ENCODE results near the gene NKX2-3.

NKX2-3 gene

DNA sequence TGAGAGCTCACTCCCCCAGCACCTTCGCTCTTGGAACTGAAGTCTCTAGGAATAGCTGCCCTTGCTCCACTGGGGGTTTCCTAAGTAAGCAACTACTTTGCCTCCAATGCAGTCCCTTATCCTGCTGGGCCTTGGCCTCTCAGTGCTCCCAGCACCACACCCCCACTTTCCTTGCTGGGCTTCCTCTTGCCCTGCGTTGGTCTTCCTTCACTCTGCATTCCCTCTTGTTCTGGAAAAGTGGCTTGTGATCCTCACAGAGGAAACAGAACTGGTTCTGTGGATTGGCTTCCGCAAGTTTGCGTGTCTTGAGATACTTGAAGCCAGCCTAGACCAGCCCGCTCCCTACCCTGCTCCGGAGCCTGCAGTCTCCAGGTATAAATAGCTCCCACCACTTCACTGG, 6.4 kb downstream of the NKX2-3 start:
- no peak for DNase-seq

DNA sequence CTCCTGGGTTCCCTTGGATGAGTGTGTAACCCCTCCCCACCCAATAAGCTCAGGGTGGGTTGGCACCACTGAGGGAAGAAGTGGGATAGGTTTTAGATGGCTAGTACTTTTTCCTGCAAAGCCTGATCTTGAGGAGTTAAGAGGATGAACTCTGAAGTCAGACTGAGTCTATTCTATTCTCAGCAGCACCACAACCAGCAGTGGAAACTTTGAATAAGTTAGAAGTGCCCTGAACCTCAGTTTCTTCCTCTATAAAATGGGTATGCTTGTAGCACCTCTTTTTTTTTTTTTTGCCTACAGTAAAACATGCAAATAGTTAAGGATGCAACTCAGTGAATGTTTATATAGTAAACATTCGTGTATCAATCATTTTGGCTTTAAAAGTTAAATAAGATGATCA, 7.1 kb downstream of the NKX2-3 start:
- no peak for DNase-seq

DNA sequence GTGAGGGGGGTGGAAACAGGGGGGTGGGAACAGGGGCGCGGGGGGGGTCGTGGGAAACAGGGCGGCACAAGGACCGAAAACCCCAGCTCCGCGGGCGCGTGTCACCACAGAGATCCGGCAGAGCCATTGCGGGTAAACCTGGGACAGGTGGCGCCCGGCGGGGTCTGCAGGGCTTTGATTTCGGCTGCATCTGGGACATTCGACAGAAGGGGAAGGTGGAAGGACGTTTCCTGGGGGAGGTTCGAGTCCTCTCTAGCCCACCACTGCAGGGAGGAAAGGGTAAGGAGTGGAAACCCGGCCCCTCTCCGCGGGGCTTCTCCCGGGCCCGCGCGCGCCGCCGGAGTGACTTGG, 7.5 kb downstream of the NKX2-3 start:
- DNase-seq = no peak

DNA sequence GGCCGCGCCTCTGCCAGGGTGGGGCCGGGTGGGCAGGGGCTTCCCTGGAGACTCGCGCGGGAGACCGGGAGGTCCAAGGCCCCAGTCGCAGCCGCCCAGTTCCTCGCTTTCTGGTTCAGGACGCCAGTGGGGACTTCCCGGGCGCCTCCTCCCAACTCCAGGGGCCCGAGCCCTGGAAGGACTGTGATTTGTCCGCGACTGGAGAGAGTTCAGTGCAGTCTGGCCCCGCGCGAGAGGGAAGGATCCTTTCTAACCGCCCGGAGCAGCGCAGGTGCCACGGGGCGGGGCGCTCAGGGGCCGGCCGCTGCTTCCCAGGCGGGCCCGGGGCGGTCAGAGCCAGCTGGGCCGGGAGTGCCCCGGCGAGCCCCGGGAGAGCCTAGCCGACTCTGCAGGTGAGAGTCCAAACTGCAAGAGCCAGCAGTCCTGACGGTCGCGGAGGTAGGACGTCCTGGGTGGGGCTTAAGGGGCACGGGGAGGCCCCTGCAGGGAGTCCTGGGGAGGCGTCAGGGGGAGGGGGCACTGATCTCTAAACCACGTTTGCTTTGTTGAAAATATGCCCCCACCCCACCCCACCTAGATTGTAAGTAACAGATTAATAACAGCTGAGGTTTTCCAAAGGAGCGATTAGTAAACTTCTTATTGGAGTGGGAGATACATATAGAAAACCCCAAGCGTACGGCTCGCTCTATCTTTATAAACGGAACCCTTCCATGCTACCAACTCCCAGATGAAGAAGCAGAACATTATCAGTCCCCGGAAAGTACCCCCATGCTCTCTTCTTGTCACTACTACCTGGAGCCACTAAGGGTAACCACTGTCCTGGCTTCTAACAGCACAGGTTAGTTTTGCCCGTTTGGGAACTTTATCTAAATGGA, 8.2 kb downstream of the NKX2-3 start:
- no peak for DNase-seq

DNA sequence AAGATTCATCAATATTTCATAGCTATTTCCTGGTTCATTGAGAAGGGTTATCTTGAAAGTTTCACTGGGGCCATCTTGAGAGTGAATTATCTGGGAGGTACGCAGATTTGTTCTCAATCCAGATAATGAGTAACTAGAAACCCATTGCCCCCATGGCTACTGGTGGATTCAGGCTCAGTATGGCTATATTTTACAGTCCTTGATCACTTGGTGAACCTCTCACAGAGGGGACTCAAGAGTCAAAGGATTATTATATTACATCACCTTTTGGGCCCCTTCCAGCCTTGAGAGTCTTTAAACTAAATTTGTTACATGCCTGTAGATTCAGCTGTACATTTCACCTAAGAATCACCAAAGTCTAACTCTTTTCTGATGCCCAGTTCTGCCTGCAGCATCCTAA, 11.6 kb downstream of the NKX2-3 start:
- no peak for DNase-seq

DNA sequence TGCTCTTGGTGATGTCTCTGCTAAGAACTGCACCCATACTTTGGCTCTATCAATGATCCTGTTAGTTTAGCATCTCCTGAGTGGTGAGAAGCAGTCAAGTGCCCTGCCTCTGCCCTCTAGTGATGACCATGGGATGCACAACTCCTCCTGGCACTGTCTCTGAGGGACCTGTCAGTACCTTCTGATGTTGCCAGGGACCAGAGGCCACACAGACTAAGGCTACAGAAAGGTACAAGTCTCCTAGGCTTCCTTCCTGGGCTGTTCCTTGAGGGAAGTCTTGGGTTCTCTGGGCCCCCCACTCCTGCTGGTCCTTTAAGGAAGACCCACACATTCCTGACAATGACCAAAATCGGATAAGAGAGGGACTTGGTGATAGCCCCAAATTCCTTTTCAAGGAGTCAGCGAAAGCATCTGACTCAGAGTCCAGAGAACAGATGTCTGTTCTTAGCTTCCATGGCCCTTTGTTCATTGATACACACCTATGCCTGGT, 15.3 kb downstream of the NKX2-3 start:
- peak; percentile 64 for DNase-seq

DNA sequence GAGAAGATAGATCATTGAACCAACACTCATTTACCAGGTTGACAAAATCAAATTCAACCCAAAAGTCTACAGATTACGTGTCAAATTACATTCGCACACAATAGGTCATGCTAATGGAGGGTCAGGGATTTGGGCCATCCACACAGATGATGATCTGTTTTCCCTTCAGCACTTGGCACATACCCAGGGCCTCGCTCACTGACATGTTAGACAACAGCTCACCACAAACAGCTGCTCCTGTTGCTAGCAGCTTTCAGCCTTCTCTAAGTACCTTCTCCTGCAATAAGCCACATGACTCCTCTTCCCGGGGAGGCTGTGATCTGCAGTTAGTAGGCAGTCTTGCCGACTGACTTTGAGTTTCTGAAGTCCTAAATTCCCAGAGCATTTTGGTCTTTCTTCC, 18.4 kb downstream of the NKX2-3 start:
- DNase-seq = peak; percentile 95

DNA sequence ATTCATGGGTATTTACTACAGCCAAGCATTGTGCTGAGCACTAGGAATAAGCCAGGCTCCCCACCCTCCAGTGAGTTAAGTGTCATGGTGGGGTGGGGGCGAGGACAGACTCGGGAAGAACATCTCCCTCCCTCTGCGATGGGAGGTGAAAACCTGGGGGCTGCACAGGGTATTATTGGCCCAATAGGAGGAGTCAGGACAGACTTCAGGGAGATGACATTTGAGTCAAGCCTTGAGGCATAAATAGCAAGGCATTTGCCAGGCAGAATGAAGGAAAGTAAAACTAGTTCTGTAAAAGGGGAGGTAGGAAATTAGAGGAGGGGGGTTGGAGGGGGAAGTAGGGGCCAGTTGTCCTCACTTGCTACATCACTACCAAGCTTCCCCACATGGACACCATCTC, 18.9 kb downstream of the NKX2-3 start:
- no peak for DNase-seq

DNA sequence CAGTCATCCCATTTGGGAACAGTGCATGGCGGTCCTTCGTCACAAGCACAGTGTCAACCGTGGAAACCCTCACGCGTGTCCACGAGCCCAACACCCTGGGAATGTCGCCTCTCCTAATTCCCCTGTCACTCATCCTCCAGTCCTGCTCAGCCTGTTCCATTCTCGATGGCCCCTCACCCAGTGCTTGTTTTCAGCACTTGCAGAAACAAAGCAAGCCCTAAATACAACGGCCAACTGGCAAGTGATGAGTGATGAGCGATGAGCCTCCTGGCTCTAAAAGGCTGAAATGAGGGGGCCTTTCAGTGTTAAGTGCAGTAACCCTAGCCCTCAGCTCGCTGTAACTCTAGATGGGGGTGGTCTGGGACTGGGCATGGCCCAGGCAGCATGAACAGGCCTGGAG, 22.6 kb downstream of the NKX2-3 start:
- no peak for DNase-seq

DNA sequence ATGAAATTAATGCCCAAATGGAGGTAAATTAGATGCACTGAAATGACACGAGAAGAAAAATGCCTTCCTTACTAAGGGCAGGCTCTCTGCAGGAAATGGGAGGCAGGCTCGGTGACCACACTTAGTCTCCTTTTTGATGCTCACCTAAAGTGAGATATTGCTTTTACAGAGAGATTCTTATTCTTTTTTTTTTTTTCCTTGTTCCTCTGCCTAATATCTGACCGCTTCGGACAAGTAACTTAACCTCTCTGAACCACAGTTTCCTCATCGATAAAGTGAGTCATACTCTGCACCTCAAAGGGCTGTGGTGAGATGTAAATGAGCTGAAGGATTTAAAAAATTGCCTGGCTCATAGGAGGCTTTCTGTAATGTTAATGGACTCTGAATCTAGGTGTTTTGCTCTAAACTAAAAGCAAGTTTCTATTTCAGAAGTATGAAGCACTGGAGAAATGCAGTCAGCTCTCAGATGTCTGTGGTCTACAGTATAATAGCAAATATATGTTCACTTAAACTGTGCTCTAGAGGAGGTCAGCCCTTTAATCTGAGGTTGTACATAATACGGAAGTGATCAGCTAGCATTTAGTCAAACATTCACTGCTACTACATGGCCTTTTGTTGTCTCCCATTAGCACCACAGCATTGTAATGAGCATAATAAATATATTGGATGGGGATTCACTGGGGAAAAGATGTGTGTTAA, 23.2 kb downstream of the NKX2-3 start:
- DNase-seq = peak; percentile 49

DNA sequence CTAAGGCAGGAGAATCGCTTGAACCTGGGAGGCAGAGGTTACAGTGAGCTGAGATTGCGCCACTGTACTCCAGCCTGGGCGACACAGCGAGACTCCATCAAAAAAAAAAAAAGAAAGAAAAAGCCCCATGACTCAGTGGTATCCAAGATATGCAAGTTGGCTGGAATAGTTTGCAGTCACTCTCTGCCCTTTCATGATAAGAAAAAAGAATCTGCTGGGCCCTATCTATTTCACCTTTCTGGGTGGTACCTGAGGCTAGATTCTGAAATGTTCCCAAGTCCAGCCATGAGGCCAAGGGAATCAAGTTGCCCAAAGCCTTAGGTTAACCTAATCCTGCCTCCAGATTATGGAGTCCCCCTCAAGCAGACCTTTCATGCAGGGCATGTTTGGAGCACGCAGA, 24.3 kb downstream of the NKX2-3 start:
- no peak for DNase-seq

DNA sequence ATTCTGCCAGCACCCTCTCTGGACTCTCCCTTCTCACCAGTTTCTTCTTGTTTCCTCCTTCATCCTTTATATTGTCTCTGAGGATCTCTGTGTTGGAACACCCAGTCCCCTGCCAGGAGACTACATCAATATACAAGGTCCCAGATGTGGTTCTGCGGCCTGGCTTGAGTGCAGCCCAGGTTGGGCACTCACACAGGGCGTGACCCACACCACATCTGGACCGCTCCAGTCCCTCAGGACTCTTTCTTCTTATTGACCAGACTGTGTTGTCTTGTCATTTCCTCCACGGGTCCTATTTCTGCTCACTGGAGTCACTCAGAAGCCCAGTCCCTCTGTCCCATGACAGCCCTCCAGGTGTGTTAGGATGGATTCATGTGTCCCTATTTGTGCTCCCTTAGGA, 26.0 kb downstream of the NKX2-3 start:
- DNase-seq = no peak

DNA sequence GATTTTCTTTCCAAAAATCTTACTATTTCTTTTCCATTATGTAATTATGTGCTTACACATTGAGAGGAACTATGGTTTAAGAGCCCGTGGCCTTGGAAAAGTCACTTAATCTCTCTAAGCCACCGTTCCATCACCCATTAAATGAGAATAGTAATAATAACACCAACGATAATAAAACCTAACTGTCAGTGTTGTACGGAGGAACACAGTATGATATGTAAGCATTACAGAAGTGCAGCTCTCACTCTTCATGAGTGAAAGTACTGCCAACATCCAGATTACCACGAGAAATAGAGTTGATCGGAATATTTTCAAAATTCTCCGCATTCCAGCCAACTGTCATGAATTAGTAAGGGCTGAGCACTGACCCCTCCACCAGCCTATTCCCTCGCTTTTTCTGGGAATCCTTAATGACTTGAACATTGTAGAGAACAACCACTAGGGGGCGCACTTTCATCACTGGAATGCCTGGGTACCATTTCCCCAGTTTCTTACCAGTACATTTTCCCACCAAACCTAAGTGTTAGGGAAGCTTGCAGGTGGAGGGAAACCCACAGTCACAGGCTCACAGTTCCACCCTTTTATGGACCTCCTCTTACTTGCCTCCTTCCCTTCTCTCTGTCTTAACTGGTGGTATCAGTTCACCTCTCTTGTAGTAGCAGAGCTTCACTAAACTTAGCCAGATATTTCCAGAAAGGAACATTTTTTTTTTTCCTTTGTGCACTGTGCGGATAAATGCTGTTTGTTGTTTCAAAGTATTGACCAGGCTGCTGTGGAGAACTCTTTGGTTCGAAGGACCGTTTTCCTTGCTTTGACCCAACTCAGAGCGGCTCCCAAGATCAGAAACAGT, 27.8 kb downstream of the NKX2-3 start:
- peak; percentile 55 for DNase-seq

DNA sequence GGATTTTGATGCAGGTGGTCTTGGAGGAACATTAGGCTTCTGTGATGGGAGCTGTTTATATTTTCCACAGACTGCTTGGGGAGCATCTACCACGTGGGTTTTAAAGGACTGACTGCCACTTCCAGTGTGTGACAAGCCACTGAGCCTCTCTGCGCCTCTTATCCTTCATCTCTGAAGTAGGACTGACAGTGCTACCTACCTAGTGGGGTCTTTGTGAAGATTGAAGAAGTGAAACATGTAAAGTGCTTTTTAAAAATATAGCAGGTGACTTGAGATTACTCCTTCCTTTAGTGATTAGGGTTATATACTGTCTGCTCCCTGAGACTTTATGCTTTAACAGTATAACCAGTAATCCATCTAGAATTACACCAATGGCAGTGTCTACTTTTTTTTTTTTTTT, 29.9 kb downstream of the NKX2-3 start:
- DNase-seq = no peak

DNA sequence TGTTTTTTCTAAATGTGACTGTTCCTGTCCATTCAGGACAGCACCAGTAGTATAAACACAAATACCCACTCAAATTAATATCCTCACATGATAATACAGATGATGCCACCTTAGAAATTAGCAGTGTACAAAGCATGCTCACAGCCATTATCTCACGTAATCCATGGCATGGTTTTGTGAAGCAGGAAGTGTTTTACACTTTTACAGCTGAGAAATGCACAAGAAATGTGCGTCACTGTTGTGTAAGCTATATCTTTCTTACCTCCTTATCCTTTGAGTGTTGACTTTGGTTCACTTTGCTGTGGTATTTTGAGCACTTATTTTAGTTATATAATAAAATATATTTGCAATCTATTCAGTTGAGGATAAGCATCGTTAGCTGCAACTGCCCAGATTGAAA, 31.6 kb downstream of the NKX2-3 start:
- DNase-seq = no peak

DNA sequence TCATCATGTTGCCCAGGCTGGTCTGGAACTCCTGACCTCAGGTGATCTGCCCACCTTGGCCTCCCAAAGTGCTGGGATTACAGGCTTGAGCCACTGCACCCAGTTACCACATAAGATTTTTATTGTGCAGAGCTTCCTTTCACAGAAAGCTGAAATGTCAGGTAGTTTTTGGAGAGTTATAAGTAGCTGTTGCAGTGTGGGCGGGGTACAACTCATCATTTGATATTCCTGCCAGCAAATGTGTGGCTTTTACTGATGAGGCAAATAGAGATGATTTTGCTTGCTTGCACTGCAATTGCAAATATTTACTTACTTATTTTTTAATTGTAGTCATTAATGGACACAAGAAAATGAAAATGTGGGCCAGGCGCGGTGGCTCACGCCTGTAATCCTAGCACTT, 32.4 kb downstream of the NKX2-3 start:
- DNase-seq = no peak

DNA sequence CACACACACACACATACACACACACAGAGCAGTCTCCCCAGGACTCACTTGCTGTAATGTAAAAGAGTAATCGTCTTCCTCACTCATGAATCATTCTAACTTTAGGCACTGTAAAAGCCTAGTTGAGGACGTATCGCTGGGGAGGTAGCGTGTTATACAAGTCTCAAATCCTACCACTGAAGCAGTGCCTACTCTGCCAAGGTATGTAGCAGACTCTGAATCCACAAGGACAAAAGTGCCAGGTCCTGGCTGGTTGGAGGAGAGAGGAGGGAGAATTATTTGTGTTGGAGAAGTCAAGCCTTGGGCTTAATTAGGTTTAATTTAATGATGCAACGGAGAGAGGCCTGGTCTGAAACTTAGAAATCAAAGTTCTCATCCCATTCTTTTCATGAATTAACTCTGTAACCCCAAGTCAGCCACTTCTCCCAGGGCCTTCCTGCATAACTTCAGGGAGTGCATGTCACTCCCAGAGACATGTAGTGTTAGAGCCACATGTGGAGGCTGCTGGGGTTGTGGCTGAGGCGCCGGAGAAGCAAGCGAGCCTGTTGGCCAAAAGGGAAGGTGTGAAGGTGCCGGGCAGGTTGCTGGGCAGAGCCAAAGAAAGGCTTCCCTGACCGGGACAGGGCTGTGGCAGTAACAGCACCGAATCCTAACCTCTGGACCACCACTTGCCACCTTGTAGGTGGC, 36.7 kb downstream of the NKX2-3 start:
- no peak for DNase-seq

DNA sequence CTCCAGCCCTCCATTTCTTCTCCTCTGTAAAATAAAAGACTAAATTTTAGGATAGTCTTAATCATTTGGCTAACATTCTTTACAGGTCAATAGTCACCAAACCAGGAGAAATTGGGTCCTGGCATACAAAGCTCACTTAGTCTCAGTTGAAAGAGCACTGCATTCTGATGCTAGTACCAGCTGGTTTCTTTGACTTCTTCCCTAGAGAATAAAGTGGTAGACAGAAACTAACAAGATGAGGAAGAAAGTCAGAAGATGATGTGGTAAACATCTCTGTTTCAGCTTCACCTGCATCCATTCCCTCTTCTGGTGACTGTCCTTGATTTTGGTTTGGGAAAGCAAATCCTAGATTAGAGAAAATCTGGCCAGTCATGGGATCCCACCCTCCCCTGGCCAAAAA, 37.2 kb downstream of the NKX2-3 start:
- no peak for DNase-seq

DNA sequence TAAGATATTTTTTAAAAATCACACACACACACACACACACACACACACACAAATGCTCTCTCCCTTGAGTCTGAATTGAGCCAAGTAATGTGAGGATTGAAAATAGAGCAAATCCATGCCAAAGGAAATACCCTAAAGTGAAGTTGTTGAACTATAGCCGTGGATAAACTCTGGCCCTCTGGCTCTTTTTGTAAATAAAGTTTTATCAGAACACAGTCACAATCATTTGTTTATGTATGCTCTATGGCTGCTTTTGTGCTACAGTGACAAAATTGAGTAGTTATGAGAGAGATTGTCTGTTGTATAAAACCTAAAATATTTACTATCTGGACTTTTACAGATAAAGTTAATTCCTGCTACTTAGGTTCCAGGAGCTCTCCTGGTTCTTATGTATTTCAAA, 39.1 kb downstream of the NKX2-3 start:
- no peak for DNase-seq

DNA sequence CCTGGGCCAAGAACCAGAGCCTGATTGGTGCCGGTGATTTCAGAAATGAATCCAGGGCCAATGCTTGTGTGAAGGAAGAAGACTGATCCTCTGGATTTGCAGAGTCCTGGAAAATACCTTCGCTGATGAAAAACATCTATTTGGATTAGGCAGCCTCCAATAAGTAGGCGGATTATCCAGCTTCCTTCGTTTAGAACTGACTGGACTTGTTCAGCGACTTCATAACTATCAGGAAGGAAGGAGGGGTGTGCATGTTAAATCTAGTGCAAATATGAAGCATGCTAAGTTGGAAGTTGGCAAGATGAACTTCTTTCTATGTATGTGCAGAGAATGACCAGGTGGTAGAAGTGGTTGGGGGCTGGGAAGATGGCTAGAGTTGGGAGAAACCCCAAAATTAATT, 41.0 kb downstream of the NKX2-3 start:
- DNase-seq = no peak

DNA sequence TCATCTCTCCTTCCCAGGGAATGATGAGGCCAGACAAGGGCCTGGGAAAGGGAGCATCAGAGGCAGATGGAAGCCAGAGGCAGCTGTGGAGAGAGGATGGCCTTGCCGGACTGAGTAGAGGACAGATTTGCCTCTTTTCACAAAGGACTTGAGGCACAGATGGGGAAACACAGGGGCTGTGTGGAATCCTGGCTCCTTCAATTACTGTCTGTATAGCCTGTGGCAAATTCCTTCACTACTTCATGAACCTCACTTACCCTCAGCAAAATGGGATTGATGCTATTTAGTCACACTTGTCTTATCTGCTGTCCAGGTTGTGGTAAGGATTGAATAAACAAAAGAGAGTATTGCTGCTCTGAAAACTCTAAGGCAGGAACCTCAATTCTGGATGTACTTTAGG, 47.2 kb downstream of the NKX2-3 start:
- no peak for DNase-seq

DNA sequence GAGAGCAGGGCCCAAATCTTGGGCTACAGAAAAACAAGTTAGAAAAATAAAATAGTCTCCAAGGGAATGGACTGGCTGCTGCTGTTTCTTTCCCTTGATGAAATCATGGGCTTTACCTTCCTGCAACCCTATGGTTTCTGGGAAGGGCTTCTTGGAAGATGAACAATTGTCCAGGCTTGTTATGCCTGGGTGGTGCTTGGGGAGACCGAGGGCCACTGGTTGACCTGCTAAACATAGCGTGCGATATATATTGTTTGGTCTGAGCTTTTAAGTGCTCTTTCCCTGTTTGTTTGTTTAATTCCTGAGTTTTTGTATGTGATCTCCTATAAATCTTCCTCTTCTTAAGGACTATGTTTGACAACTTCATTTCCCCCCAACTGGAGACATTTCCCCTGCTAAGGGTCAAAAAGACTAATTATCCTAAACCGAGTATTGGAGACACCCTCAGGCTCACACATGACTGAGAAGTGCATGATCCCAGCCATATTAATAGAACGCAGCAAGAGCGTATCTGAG, 49.6 kb downstream of the NKX2-3 start:
- no peak for DNase-seq

DNA sequence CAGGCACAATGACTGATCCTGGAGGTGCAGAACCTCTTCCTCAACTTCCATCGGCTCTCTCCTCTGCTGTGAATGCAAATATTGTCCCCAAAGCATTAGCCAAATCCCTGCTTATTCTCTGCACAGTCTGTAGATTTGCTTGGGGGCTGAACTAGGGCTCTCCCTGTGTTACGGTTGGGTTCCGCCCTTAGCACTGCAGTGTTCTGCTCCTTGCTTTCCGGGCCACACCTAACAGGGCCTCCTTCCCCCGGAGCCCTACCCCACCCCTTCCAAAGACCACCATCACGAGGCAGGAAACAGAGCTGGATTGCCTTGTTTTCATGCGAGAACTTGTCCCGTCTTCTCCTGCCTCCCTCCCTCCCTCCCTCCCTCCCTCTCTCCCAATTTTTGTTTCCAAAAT, 50.9 kb downstream of the NKX2-3 start:
- DNase-seq = no peak
